Measurements from ENCODE around the gene SLC7A8. TPM values are rescaled to one million over a fixed set of nuclear protein-coding genes. Genes with fewer than 3 reads are reported as not detected.
"Not testable (repeated sequence)": the region's sequence is repeated elsewhere in the genome, so short reads cannot be mapped to it uniquely, and the experiment has no call there.

The SLC7A8 gene
- total RNA-seq, 1 experiment from 2014 or later: 0.06 TPM

DNA sequence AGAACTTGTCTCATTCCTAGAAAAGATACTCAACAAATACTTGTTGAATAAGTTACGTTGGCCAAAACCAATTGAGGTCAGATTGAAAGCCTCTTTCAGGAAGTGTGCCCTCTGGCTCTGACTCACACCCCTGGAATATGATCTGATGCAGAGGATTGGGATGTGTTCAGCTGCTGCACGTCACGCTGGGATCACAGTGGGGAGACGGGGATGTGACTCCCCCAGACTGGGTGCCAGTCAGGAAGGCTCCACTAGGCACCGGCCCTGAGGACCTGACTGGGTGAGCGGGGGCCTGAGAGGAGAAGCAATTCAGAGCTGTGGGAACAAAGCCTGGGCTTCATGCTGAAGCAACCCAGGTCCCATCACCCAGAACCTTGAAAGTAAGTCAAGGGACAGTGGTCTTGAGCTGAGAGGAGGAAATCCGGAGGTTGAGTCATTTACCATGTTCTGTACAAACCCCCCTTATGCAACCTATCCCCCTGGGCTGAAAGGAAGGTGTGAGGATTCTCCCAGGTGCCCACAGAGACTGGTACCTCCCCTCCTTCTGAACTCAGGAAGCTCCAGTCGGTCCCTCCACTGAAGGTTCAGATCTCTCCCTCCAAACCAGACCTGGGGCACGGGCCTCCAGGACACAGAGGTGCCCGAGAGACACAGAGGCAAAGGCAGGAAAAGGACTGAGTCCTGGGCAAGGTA, 68.3 kb downstream of the SLC7A8 start:
- DNase-seq (ENCODE audit: low read depth): peak; percentile 96

- no peak for DNase-seq (ENCODE audit: low read depth)
These were observed 68.8 kb downstream of the SLC7A8 start for GRCh38 chr14:23114669-23115038.

DNA sequence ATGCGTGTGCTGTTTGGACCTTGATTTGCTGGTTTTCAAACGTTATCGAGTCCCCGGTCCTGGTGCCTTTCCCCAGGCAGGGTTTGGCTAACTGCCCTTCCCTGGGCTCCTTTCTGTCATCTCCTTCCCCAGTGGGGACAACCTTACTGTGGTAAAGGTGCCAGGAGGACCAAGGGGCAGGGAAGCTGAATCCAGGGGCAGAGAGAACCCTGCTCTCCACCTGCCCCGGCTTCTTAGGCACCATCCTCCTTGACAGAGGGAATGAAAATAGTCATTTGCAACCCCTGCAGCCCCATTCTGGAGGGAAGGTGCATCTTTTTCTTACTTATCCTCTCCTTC, 69.4 kb downstream of the SLC7A8 start:
- no peak for DNase-seq (ENCODE audit: low read depth)

DNA sequence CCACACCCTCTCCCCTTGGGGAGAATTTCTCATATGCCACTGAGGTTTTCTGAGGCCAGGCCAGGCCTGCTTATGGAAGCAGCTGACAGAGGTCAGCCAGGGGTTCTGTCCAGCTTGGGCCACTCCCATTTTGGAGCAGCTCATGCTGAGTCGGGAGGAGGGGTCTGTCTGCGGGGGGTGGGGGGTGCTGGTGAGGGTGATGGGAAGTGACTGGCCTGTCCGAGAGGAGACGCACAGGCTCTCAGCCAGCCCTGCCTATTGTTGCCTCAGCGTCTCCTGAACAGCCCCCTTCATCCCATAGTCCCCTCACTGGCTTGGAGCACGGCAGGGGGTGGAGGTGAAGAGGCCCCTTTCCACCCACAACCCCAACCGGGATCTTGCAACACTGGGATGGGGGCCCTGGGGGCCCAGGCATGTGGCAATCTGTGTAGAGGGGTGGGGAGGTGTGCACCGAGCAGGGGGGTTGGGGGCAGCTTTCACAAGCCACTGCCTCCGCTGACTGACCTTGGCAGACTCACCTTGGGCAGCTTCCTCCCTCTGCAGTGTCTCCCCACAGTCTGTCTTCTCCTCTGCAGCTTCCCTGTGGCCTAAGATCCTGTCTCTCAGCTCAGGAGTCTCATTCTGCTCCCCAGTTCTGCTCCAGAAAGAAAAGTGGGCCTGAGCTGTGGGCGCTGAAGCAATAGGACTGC, 69.9 kb downstream of the SLC7A8 start:
- DNase-seq (ENCODE audit: low read depth): no peak

DNA sequence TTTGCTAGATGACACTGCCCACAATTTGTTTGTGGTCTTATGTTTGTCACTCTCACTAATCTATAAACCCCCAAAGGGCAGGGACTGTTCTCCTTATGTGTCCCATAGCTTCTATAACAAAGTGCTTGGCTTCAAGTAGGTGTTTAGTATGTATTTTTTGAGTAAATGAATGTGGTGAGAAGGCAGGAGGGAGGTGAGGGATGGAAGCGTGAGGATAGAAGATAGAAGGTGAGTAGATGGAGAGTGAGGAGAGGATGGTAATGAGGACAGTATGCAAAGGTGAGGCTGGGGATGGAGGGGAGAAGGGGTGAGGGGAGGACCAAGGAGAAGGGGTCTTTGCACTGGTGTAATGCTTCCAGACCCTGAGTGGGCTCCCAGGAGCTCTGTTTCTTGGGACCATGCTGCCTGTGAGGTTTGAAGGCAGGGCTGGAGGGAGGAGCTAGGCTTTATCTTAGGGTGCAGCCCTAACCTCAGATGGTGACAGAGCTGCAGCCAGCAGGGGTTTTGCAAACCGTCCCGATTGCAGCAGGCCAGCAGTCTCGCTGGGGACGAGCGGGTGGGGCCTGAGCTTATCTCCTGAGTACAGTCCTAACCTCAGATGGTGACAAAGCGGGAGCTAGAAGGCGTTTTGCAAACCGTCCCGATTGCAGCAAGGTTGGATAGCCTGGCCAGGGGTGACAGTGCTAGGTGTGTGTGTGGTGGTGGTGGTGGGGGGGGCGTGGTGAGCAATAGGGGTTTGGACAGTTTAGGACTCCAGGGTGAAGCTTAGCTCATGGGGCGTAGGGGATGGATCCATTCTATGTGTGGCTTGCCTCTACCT, 70.9 kb downstream of the SLC7A8 start:
- no peak for DNase-seq (ENCODE audit: low read depth)

DNA sequence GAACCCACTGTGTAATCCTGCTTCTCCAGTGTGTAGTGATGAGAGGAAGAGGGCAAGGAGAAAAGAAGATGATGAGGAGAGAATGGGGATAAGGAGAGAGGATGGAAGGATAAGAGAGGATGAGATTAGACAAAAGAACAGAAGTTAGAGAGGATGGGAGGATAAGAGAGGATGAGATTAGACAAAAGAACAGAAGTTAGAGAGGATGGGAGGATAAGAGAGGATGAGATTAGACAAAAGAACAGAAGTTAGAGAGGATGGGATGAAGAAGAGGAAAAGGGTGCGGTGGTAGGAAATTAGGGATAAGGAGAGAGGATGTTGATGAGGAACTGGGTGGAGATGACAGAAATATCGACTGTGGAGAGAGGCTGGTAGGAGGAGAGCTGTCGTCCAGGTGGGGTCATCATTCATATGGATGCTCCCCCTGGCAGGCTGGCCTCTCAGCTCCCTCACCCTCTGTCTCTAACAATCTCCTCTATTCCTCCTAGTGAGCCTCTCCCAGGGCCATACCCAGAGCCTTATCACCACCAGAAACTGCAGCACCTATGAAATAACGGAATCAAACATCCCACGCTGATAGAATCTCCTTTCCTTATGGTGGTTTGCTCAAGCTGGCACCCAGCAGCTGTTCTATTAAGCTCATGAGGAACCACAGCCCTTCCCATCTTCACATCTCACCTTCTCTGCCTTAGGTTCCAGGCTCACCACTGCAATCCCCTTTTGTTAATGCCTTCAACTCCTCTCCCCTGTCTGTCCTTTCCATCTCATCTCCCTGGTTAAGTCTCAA, 72.7 kb downstream of the SLC7A8 start:
- no peak for DNase-seq (ENCODE audit: low read depth)

- DNase-seq (ENCODE audit: low read depth): no peak
These were observed 73.7 kb downstream of the SLC7A8 start for GRCh38 chr14:23109769-23110168.

GRCh38 chr14:23108169-23108568, 75.3 kb downstream of the SLC7A8 start:
- DNase-seq (ENCODE audit: low read depth): not testable (repeated sequence)

DNA sequence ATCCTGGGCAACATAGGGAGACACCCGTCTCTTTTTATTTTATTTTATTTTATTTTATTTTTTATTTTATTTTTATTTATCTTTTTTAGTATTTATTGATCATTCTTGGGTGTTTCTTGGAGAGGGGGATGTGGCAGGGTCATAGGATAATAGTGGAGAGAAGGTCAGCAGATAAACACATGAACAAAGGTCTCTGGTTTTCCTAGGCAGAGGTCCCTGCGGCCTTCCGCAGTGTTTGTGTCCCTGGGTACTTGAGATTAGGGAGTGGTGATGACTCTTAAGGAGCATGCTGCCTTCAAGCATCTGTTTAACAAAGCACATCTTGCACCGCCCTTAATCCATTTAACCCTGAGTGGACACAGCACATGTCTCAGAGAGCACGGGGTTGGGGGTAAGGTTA, 75.8 kb downstream of the SLC7A8 start:
- not testable (repeated sequence) for DNase-seq (ENCODE audit: low read depth)

- no peak for DNase-seq (ENCODE audit: low read depth)
These were observed 76.8 kb downstream of the SLC7A8 start for GRCh38 chr14:23106747-23107045.

DNA sequence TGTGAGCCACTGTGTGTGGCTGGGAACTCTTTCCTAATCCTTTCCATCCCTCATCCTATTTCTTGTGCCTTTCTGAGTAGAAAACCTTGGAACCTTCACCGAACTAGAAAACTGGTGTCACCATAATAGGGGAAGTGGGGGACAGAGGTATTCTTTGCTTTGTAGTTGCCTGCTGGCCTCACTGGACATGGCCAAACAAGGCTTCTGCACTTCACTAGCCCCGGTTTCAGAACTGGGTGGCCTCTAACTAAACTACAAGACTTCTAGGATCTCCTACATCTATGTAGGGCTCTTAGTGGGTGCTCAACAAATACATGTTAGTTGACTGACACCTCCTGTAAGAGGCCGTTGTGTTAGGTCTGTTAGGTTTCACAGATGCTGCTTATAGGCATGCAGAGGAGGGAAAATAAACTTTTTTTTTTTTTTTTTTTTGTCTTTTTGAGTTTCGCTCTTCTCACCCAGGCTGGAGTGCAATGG, 78.1 kb downstream of the SLC7A8 start:
- DNase-seq (ENCODE audit: low read depth): no peak

DNA sequence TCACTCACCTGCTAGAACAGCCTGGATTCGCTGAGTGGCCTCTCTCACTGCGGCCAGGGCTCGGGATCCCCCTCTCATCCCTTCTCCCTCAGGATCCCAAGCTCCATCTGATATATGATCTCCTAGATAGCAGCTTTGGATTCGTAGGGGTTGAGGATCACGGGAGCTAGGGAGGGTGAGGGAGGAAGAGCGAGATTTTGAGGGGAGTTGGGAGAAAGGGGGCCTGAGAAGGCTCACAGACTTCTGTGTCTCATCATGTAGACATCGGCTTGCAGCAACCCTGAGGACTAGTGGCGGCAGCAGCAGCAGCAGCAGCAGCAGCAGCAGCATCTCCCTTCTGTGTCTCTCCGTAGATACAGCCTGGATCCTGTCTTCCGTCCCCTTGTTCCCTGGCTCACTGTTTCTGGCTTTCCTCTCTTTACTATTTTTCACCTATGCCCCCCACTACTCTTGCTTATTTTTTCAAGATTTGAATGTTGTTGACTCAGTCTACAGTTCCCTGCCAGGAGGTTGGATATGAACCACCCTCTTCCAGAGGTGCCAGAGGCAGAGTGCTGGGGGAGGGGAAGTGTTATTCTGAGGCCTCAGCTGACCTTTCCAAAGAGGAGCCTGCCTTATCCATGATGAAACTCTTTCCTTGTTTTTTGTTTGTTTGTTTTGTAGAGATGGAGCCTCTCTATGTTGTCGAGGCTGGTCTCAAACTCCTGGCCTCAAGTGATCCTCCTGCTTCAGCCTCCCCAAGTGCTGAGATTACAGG, 78.7 kb downstream of the SLC7A8 start, which contains the start of gene CIROP:
Gene CIROP, minus strand, starts transcription at position 399 of the 757 bp plus-strand sequence. Its CDS starts 69 bp downstream, at position 330.
- DNase-seq (ENCODE audit: low read depth): no peak

DNA sequence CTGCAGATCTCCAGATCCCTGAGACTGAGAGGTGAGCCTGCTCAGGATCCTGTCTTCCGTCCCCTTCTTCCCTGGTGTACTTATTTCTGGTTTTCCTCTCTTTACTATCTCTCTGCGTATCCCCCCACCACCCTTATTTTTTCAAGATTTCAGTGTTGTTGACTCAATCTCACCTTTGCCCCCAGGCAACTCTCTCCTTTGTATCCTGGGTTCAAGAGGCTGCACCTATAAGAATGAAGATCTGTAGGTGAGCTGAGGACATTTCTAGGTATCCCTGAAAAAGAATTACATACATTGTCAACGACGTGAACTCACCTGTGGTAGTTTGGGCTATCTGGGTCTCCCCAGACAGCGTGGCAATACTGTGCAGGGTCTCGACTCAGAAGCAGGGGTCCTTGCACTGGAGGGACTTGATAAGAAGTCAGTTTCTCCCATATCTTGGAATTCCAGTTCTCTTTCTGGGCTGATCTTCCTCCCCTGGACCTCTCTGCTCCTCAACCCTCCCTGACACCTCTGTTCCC, 79.3 kb downstream of the SLC7A8 start:
- DNase-seq (ENCODE audit: low read depth): no peak

GRCh38 chr14:23103581-23103980, 79.9 kb downstream of the SLC7A8 start:
- no peak for DNase-seq (ENCODE audit: low read depth)

- no peak for DNase-seq (ENCODE audit: low read depth)
These were observed 80.7 kb downstream of the SLC7A8 start for GRCh38 chr14:23102801-23103200.

DNA sequence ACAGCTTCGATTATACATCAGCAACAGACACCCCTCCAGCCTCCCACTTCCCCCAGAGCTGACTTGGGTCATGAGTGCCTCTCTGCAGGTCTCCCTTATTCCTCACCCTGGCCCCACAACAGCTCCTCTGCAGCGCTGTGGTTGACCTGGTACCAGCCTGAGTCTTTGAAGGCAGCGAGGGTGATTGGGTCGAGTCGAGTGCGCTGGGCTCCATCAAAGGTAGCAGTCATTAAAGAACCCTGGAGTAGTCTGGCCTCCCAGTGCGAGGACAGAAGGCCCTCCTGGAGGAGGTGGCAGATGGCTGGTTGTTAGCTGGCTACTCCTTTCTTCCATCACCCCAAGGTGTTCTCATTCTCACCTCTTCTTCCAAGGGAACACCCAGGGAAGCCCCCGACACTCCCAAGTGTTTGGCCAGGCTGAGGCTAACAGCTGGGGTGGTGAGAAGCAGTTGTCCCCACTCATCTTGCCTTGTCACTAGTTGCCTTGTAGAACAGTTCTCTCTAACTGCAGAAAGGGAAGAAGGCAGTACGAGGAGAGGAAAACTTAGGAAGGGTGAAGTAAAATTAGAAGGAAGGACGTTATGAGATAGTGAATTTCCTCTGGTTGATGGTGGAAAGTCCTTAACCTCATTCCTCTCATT, 81.4 kb downstream of the SLC7A8 start:
- DNase-seq (ENCODE audit: low read depth): no peak

GRCh38 chr14:23101213-23101970, 82.1 kb downstream of the SLC7A8 start:
- DNase-seq (ENCODE audit: low read depth): no peak

GRCh38 chr14:23099212-23099861, 84.1 kb downstream of the SLC7A8 start:
- no peak for DNase-seq (ENCODE audit: low read depth)

DNA sequence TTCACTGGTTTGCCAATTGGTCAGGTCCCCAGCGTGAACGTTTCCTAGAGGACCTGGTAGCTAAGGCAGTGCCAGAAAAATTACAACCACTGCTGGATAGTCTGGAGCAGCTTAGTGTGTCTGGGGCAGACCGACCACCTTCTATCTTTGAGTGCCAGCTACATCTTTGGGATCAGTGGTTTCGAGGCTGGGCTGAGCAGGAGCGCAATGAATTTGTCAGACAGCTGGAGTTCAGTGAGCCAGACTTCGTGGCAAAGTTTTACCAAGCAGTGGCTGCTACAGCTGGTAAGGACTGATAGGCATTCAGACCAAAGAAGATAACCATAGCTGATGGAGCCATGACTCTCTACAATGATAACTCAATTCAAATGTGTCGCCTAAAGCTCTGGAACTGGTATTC, 85.7 kb downstream of the SLC7A8 start:
- DNase-seq (ENCODE audit: low read depth): no peak
